ENCODE measurements around the gene PHB1. TPM values are rescaled to one million over a fixed set of nuclear protein-coding genes. Genes with fewer than 3 reads are reported as not detected.

The PHB1 gene
- total RNA-seq = 86.3 and 137 TPM in 2 replicates

GRCh38 chr17:49414622-49415350 is at the start of gene PHB1:
TSS of gene PHB1 (minus strand) at chr17:49414882. CDS start at chr17:49413264, 1,618 bp downstream.

GRCh38 chr17:49361902-49362722 is 52.6 kb downstream of the PHB1 start, which contains the start of gene ZNF652:
TSS of gene ZNF652 (minus strand) at chr17:49362250. CDS start at chr17:49317725, 44,525 bp downstream.

Other genes with a start within 250 kb of the PHB1 start
- 1.4 TPM in 1 of 2 replicates, not detected in the other for gene GNGT2, start 204.3 kb downstream of the PHB1 start, total RNA-seq
- 3.5 and 4.9 TPM in 2 replicates for gene ABI3, start 204.2 kb downstream of the PHB1 start, total RNA-seq
- 0.65 and 1.0 TPM in 2 replicates for gene PHOSPHO1, start 184.1 kb downstream of the PHB1 start, total RNA-seq
- 7.1 and 21.1 TPM in 2 replicates for gene ZNF652, start 52.6 kb downstream of the PHB1 start, total RNA-seq
- 0.16 and 0.26 TPM in 2 replicates for gene NGFR, start 80.4 kb upstream of the PHB1 start, total RNA-seq
- 0.13 and 0.88 TPM in 2 replicates for gene NXPH3, start 161.0 kb upstream of the PHB1 start, total RNA-seq

All from epithelial cell of alveolus of lung (primary cell).